Urothelium cell line (cell line): Measurements from ENCODE around the gene RUNX2.
"Not testable (repeated sequence)": the region's sequence is repeated elsewhere in the genome, so short reads cannot be mapped to it uniquely, and the experiment has no call there.

Experiments used
- DNase-seq: peaks from one replicate; pipeline ENCODE4 v3.0.0; 2011; ENCODE audit warnings: low spot score, mixed read lengths
- FAIRE-seq: peaks from 2 replicates; lab custom pipeline; 2011; peaks lifted over from hg19 to GRCh38; lab: Jason Lieb, UNC

The RUNX2 gene

GRCh38 chr6:45327956-45328522 is at the start of gene RUNX2:
Gene RUNX2, plus strand, starts transcription at chr6:45328330. Its CDS starts 397 bp downstream, at chr6:45328727.
- FAIRE-seq (no peak), DNase-seq (peak; percentile 37)

- FAIRE-seq: no peak
- no peak for DNase-seq
Observed at GRCh38 chr6:45278367-45278766, 49.8 kb upstream of the RUNX2 start.

GRCh38 chr6:45286707-45287106 is 41.4 kb upstream of the RUNX2 start:
- not testable (repeated sequence) for FAIRE-seq, DNase-seq

- DNase-seq (no peak), FAIRE-seq (no peak)
Observed at GRCh38 chr6:45289751-45290514, 38.2 kb upstream of the RUNX2 start.

GRCh38 chr6:45293306-45293705 is 34.8 kb upstream of the RUNX2 start:
- FAIRE-seq (no peak), DNase-seq (no peak)

GRCh38 chr6:45294065-45294701 is 33.9 kb upstream of the RUNX2 start:
- not testable (repeated sequence) for DNase-seq, FAIRE-seq

GRCh38 chr6:45297320-45297719 is 30.8 kb upstream of the RUNX2 start:
- FAIRE-seq: no peak
- no peak for DNase-seq

- DNase-seq: no peak
- no peak for FAIRE-seq
Observed at GRCh38 chr6:45299096-45299581, 29.0 kb upstream of the RUNX2 start.

- FAIRE-seq (no peak), DNase-seq (no peak)
Observed at GRCh38 chr6:45300736-45301135, 27.4 kb upstream of the RUNX2 start.

GRCh38 chr6:45301348-45302142 is 26.6 kb upstream of the RUNX2 start:
- FAIRE-seq: no peak
- DNase-seq: no peak

GRCh38 chr6:45302832-45303231 is 25.3 kb upstream of the RUNX2 start:
- no peak for DNase-seq
- no peak for FAIRE-seq

- FAIRE-seq: no peak
Observed at GRCh38 chr6:45305546-45305945, 22.6 kb upstream of the RUNX2 start.

GRCh38 chr6:45310118-45310788 is 17.9 kb upstream of the RUNX2 start:
- DNase-seq (no peak), FAIRE-seq (no peak)

More at GRCh38 chr6:45305546-45305945, 22.6 kb upstream of the RUNX2 start:
- no peak for DNase-seq

- DNase-seq (no peak), FAIRE-seq (no peak)
Observed at GRCh38 chr6:45314146-45314545, 14.0 kb upstream of the RUNX2 start.

- FAIRE-seq (no peak), DNase-seq (no peak)
Observed at GRCh38 chr6:45320349-45320748, 7.8 kb upstream of the RUNX2 start.

- DNase-seq (no peak), FAIRE-seq (no peak)
Observed at GRCh38 chr6:45323656-45324224, 4.4 kb upstream of the RUNX2 start.

GRCh38 chr6:45326698-45327417 is 1.3 kb upstream of the RUNX2 start:
- FAIRE-seq: no peak

GRCh38 chr6:45328523-45328922 is 393 bp downstream of the RUNX2 start:
- DNase-seq (no peak), FAIRE-seq (no peak)

More at GRCh38 chr6:45326698-45327417, 1.3 kb upstream of the RUNX2 start:
- DNase-seq: no peak

- DNase-seq (no peak), FAIRE-seq (no peak)
Observed at GRCh38 chr6:45344900-45345299, 16.8 kb downstream of the RUNX2 start.
